ENCODE measurements around the gene TESK2.

GRCh38 chr1:45325851-45326506 lies 165.0 kb downstream of the TESK2 start:
- TF ChIP-seq POLR2AphosphoS5 (IDR thresholded peaks at IDR 0.05; ENCODE audit: borderline replicate concordance, low read depth, low read length) = no peak
- no peak for TF ChIP-seq EZH2 (IDR thresholded peaks at IDR 0.05)
